GM12864 (cell line): ENCODE results near the gene MAGED1.
A peak's percentile ranks its signal among the peaks of the same experiment; 100 is the strongest.

Experiments
- DNase-seq: peaks from one replicate; pipeline ENCODE4 v3.0.0-alpha.2; 2011; ENCODE audit warnings: low read depth
- H3K4me3 ChIP-seq: 2 replicates; pipeline ENCODE4 v1.5.1; 2011; ENCODE audit warnings: mild to moderate bottlenecking, low read depth, low read length, control low read depth
- TF ChIP-seq, protein P1 (sequence below): IDR thresholded peaks from 2 replicates; pipeline ENCODE4 v1.5.1; 2011; ENCODE audit warnings: low read depth, mild to moderate bottlenecking, moderate library complexity, low read length, control low read depth, inconsistent platforms; ENCODE audit errors: missing control alignments

MAGED1 gene

DNA sequence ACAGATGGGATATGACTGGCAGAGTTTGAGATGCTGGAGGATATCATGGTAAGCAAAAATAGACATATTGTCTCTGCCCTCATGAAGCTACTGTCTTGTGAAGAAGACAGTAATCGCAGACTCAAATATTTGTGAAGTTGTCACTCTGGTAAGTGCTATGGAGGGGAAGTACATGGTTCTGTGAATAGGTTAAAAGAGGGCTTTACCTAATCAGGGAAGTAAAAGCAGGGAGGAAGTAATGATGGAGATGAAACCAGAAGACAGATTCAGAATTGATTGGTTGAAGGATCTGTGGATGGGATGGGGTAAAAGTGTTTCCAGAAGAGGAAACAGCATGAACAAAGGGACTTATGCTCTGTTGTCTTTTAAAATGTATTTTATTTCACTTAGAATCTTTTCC, 19.3 kb upstream of the MAGED1 start:
- DNase-seq, result no peak
- no peak overlapping the region for H3K4me3 ChIP-seq
- TF ChIP-seq, protein P1, sequence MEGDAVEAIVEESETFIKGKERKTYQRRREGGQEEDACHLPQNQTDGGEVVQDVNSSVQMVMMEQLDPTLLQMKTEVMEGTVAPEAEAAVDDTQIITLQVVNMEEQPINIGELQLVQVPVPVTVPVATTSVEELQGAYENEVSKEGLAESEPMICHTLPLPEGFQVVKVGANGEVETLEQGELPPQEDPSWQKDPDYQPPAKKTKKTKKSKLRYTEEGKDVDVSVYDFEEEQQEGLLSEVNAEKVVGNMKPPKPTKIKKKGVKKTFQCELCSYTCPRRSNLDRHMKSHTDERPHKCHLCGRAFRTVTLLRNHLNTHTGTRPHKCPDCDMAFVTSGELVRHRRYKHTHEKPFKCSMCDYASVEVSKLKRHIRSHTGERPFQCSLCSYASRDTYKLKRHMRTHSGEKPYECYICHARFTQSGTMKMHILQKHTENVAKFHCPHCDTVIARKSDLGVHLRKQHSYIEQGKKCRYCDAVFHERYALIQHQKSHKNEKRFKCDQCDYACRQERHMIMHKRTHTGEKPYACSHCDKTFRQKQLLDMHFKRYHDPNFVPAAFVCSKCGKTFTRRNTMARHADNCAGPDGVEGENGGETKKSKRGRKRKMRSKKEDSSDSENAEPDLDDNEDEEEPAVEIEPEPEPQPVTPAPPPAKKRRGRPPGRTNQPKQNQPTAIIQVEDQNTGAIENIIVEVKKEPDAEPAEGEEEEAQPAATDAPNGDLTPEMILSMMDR, result no peak

DNA sequence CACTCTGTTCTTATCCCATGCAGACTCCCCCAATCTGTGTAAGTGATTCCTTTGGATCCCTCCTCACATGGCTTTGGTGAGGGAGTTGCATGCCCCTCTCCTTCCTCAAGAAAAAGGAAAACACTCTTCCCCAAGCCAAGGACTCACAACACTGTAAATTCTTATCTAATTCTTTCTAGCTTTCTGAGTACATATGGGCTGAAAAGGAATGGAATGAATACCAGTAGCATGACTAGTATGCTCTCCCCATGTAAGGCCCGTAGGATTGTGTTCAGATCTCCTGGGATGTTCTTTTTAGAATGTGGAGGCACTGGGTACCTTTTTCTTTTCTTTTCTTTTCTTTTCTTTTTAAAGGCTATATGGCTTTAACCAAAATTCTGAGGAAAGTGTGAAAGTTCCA, 17.0 kb upstream of the MAGED1 start:
- DNase-seq, result no peak
- TF ChIP-seq, protein P1, result no peak

DNA sequence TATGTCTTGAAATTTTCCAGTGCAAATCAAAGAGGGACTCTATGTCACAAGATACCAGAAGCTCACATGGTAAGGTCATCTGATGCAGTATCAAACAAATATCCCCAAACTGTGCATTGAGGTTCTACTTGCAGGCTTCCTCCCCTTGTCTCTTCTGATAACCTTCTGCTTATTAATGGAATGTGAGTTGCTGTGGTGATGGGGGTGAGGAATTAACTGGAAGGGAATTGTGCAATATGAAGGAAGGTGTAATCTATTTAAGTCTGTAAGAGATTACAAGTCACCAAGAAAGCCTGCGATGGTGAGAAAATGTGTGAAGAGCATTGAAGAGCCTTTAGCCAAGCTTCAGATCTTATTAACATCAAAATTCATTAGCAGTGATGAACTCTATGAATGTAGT, 15.4 kb upstream of the MAGED1 start:
- no peak overlapping the region for H3K4me3 ChIP-seq
- DNase-seq, result no peak
- TF ChIP-seq, protein P1, result no peak

More for the DNA sequence above, 17.0 kb upstream of the MAGED1 start:
- H3K4me3 ChIP-seq, result no peak overlapping the region

DNA sequence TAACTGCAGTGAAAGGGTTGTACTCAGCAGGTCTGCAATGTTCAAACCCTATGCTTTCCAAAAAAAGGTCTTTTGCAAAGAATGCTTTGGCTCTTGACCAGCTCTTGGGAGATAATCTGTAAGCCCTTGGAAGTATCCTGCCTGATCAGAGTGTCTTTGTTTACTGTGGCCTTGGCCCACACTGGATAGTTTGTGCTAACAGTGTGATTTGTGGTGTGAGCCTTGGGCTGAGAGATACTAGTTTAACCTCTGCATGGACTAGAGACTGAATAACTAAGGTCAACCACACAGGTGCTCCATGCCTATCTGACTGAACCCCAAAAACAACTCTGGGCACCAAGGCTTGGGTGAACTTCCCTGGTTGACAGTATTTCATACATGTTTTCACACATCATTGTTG, 3.6 kb upstream of the MAGED1 start:
- H3K4me3 ChIP-seq, result no peak overlapping the region
- no peak for DNase-seq
- TF ChIP-seq, protein P1, result no peak

DNA sequence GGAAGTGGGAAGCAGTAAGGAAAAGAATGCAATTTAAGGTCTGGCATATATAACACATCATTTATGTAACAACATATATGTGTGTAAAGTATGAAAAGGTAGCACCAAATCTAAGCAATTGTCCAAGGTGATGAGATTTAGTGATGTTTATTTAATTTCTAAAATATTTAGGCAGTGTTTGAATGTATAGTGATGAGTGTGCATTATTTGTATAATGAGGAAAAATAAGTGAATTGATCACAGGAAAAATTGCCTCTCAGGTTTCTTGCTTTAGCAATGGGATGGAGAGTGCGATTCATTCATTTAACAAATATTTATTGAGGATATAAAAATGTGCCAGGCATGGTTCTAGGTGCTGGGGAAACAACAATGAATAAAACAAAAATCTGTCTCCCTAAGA, 2.2 kb upstream of the MAGED1 start:
- no peak overlapping the region for H3K4me3 ChIP-seq
- no peak for DNase-seq
- TF ChIP-seq, protein P1, result no peak

DNA sequence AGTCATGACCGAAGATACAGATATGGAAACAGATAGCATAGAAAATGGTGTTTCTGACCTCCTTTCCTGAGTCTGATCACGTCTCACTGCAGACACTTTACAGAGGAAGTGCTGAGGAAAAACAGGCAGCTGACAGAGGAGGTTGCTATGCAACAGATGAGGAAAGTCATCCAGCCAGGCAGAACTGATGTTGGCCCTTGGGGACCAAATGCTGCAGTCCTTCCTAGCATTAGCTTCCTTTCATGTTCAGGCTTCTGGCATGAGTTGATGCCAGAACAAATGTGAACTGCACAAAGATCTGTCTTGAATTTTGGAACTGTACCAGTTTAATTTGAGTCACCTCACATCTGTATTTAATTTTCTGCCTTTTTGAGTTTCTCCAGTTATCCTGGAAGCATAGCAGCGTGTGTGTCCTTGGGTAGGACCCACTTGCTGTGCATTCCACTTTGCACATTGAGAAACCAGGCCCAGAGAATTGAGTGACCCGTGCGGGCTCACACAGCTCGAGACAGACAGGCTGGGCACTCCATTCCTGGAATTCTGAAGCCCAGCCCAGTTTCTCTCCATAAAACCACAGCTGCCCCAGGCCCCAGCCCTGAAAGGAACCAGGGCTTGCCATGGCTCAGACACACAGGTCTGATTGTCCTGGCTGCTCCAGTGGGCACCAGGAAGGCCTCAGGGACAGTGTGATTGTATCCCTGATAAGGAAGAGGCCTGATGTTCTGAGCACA, 1.4 kb upstream of the MAGED1 start:
- no peak overlapping the region for H3K4me3 ChIP-seq
- TF ChIP-seq, protein P1, result no peak
- no peak for DNase-seq

DNA sequence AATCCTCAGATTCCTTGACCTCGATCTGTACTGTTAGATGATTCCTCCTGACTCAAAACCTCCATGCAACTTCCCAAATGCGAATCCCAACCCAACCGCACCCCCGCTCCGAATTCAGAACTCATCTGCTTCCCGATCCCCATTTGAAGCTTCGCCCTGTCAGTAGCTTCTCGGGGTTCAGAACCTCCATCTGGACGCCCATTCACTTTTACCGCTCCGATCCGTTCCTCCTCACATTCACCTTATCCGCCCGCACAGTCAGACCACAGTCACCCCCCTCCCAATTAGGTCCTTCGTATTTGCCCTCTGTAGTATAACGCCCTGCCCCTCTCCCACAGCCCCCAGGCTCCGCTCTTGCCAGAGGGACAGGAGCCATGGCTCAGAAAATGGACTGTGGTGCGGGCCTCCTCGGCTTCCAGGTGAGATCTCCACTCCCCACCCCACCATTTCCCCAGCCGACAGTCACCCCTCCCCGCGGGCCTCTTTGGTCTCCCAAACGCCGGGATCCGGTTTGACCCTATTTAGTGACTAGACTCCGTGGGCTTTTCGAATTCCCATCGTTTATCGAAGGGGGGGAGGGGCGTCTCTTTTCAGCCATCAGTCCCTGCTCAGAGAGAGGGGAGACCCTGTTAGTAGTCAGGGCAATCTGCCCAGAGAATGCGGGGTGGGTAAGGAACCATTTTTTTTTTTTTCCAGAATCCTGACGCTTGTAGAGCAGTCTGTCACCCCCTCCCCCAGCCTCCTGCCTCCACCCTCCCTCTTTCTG, 691 bp downstream of the MAGED1 start:
- DNase-seq, result no peak
- TF ChIP-seq, protein P1, result no peak
- peak overlapping the region; percentile 74 for H3K4me3 ChIP-seq
